Astrocyte (in vitro differentiated cells and primary cell): ENCODE results near the gene TEC.

ENCODE experiments used
- EZH2 ChIP-seq: IDR thresholded peaks from 2 replicates; pipeline ENCODE4 v1.6.1; 2012; ENCODE audit warnings: mild to moderate bottlenecking, low read length, inconsistent platforms; ENCODE audit not compliant: insufficient read depth
- TF ChIP-seq, protein P1 (sequence below): IDR thresholded peaks from 2 replicates; pipeline ENCODE4 v1.5.1; 2011; ENCODE audit warnings: low read depth, mild to moderate bottlenecking, inconsistent platforms, low read length, moderate library complexity; ENCODE audit not compliant: insufficient read depth

DNA sequence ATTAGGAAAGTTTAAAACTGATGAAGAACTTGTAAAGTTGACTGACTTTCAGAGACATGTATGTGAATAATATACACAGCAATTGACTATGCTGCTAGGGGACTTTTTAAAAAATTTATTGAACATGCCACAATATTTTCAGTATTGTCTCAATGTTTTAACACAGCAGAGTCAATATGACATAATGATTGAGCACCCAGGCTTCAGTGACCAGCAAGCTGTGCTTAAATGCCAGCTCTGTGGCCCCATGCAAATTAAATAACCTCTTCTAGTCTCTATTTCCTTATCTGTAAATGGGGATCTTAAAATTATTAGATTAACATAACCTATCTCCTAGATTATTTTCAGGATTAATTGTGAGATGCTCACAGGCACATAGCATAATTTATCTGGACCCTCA is 78.8 kb downstream of the TEC start:
- TF ChIP-seq, protein P1, sequence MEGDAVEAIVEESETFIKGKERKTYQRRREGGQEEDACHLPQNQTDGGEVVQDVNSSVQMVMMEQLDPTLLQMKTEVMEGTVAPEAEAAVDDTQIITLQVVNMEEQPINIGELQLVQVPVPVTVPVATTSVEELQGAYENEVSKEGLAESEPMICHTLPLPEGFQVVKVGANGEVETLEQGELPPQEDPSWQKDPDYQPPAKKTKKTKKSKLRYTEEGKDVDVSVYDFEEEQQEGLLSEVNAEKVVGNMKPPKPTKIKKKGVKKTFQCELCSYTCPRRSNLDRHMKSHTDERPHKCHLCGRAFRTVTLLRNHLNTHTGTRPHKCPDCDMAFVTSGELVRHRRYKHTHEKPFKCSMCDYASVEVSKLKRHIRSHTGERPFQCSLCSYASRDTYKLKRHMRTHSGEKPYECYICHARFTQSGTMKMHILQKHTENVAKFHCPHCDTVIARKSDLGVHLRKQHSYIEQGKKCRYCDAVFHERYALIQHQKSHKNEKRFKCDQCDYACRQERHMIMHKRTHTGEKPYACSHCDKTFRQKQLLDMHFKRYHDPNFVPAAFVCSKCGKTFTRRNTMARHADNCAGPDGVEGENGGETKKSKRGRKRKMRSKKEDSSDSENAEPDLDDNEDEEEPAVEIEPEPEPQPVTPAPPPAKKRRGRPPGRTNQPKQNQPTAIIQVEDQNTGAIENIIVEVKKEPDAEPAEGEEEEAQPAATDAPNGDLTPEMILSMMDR: no peak
- no peak for TF ChIP-seq EZH2
